A673 (cell line): Measurements from ENCODE around the gene SEMA3E.

Source experiments
- CTCF ChIP-seq: fragments of 300-800, 200-600 bp; sonication (generic); conservative IDR thresholded peaks from 2 replicates; pipeline ENCODE4 v1.5.1; 2017; ENCODE audit warnings: low read depth, mild to moderate bottlenecking, antibody characterized with exemption, low read length, moderate library complexity, mixed read lengths
- EZH2 ChIP-seq: fragments of 200-600 bp; sonication (generic); IDR thresholded peaks from 2 replicates; pipeline ENCODE4 v1.6.1; 2017; ENCODE audit warnings: borderline replicate concordance, low read depth, mild to moderate bottlenecking, mixed read lengths, antibody characterized with exemption, low read length; ENCODE audit not compliant: poor library complexity, severe bottlenecking

GRCh38 chr7:83467493-83467892 is 181.4 kb downstream of the SEMA3E start:
- TF ChIP-seq CTCF, result no peak
- no peak for TF ChIP-seq EZH2
